Cardiac fibroblast (primary cell): ENCODE measurements around the gene FYB1.

ENCODE experiments used
- DNase-seq, 2 donors: peaks; one replicate each; pipeline versions ENCODE4 v3.0.0 to v3.0.0-alpha.2; 2010; ENCODE audit warnings: low read depth in 2 of 2
- H3K4me3 ChIP-seq, 2 donors: replicated peaks in 1 of 2; 1 replicate in 1 of 2; 2 replicates in 1 of 2; pipeline ENCODE4 v1.5.1; 2011; ENCODE audit warnings: low read depth in 2 of 2, low read length in 2 of 2, mild to moderate bottlenecking in 2 of 2, moderate library complexity in 1 of 2
- CTCF ChIP-seq: IDR thresholded peaks from one replicate; pipeline ENCODE4 v1.5.1; 2011; ENCODE audit warnings: low read depth, mild to moderate bottlenecking, low read length, inconsistent platforms

Gene FYB1

GRCh38 chr5:39107350-39107749, 112.0 kb downstream of the FYB1 start:
- no peak overlapping the region for H3K4me3 ChIP-seq
- peak in 1 of 2 donors; percentile 25 for DNase-seq
- TF ChIP-seq CTCF = no peak

GRCh38 chr5:39106322-39106721, 113.0 kb downstream of the FYB1 start:
- peak; percentile 25 to 54 for DNase-seq
- H3K4me3 ChIP-seq = no peak overlapping the region
- TF ChIP-seq CTCF = peak; percentile 39

DNA sequence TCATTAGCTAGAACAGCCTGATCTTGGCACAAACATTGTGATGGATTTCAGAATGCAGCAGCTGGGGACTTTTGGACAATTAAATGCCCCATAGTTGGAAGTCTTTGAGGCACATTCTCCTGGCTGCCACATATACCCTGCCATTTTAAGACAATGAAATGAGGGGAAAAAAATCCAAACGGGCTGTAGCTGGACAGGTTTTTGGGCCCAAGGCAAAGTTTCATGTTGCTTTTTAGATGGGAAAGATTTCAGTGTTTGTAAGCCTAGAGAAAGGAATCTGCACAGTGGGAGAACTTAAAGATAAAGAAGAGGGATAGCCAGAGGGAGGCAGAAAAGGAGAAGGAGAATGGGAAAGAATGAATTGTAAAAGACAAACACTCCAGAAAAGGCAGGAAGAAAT, 115.1 kb downstream of the FYB1 start:
- no peak for DNase-seq
- TF ChIP-seq CTCF = no peak
- no peak overlapping the region for H3K4me3 ChIP-seq

DNA sequence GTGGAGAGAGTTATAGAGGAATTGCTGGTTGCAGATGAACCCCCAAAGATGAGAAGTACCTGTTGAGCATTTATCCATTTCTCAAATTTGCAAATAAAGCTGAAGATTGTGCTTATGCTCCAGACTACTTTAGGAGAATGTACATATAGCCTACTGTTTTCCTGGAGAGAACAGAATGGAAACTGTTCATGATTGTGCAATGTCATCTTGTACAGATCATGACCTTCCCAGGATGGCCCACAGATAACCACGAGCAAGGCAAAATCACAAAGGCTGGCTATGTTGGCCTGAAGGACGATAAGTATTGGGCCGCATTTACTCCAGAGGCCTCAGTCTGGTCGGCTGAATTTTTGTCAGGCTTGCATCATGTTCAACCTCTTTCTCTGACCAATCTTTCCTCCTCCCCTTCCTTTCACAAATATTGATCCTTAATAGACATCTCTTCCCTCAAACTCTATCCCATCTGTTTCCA, 116.6 kb downstream of the FYB1 start:
- peak; percentile 42 to 63 for DNase-seq
- no peak for TF ChIP-seq CTCF
- H3K4me3 ChIP-seq = no peak overlapping the region

DNA sequence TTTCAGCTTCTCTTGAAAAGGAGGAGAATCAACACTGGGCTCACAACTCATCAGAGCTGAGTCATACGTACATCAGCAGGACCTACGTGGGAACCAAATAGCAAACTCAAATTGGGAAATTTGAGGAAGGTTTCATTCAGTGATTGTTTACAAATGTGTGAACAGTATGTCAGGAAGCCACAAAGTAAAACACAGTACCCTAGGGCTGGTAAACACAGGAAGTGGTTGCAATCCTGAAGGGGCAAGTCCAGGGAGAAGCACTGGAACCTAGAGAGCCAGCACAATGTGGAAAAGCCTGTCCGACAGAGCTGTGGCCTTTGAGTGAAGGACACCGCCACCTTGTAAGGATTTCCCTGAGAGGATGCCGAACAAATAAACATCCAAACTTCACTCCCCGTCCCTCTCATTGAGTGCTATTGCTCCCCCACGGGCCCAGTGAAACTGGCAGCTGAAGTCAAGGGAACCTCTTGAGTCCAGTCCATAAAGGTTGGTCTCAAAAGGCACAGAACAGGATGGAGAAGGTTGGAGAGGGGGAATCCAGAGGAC, 118.4 kb downstream of the FYB1 start:
- peak; percentile 90 to 99 for DNase-seq
- TF ChIP-seq CTCF = no peak

DNA sequence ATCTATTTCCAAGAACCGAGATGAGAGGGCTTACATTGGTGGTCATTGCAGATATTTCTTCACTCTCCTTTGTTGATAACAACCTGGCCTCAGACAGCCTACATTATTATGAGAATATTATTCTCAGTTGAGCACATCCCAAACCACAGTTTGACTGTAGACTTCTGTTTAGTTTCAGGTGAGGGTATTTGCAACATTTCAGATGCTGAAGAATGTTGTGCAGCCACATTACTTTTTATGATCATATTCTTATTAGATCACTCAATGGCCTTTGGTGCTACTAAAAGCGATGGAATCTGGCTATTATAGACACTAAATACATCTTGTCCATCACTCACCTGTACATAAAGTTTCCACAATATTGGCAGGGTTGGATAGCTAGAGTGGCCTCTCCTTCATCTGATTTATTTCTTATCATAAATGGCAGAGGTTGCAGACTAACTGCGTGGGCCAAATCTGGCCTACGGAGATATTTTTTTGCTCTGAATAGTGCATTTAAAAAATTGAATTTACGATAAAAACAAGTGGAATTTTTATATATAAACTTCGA, 119.0 kb downstream of the FYB1 start:
- H3K4me3 ChIP-seq = no peak overlapping the region
- TF ChIP-seq CTCF = no peak
- DNase-seq = no peak

More for the DNA sequence above, 118.4 kb downstream of the FYB1 start:
- H3K4me3 ChIP-seq = no peak overlapping the region

GRCh38 chr5:39099831-39100230, 119.5 kb downstream of the FYB1 start:
- no peak overlapping the region for H3K4me3 ChIP-seq
- DNase-seq = no peak
- TF ChIP-seq CTCF = no peak
